Skeletal muscle cell (primary cell): Measurements from ENCODE around the gene ITLN1.

Experiments used
- DNase-seq: peaks from one replicate; pipeline ENCODE4 v3.0.0-alpha.2; 2010; ENCODE audit warnings: low read depth
- H3K4me3 ChIP-seq: 2 replicates; pipeline ENCODE4 v1.5.1; 2011; ENCODE audit warnings: low read depth, mild to moderate bottlenecking, control low read depth, low read length, moderate library complexity

ITLN1 gene

GRCh38 chr1:160830321-160831153 lies 54.4 kb downstream of the ITLN1 start:
- DNase-seq, result no peak
- H3K4me3 ChIP-seq, result no peak overlapping the region

GRCh38 chr1:160829766-160830165 lies 55.2 kb downstream of the ITLN1 start:
- DNase-seq, result no peak
- H3K4me3 ChIP-seq, result no peak overlapping the region

GRCh38 chr1:160827418-160827817 lies 57.6 kb downstream of the ITLN1 start:
- DNase-seq, result no peak
- H3K4me3 ChIP-seq, result no peak overlapping the region

DNA sequence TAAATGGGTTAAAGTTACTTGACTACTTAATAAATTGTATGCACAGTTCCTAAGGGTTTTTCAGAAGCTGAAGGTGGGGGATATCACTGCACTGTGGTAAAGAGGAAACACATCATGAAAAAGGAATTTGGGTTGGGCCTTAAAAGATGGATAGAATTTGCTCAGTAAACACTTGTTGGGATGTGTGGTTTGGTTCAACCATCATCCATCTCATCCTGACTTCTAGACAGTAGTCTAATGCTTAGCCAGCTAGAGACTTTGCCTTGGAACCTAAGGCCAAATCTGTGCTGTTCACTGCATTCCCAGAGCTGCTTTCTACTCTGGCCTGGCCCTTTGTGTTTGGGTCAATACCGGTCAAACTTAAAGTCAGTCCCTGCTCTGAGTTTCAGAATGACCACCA lies 58.4 kb downstream of the ITLN1 start:
- DNase-seq, result no peak
- H3K4me3 ChIP-seq, result no peak overlapping the region
